IMR-90 (cell line): ENCODE results near the gene ZNF440. TPM values are rescaled to one million over a fixed set of nuclear protein-coding genes. Genes with fewer than 3 reads are reported as not detected.

ENCODE experiments used
- ATAC-seq: fragments of 200-7000 bp; cut with Tn5 transposase; 2 replicates; pipeline ENCODE4 v1.9.1; 2020; ENCODE audit warnings: low read depth, mild to moderate bottlenecking, moderate library complexity
- BruUV-seq: library from RNA; stranded (reverse); fragments of 400-500 nt; replicated peaks from 2 replicates; lab custom pipeline; 2021; lab: Mats Ljungman, UMichigan
- CTCF ChIA-PET: fragments of 300-600 bp; formaldehyde crosslinking; extraction: SDS; loops from one replicate; lab custom pipeline; 2021; ENCODE audit warnings: antibody characterized with exemption; lab: Yijun Ruan, JAX
- POLR2A ChIA-PET: fragments of 300-600 bp; sonication (Branson Sonifier 250); formaldehyde crosslinking; loops from one replicate; lab custom pipeline; 2022; ENCODE audit warnings: antibody characterized with exemption; ENCODE audit not compliant: unreplicated experiment; lab: Charles Lee
- DNase-seq: peaks from one replicate; pipeline ENCODE4 v3.0.0; 2013
- H2AFZ ChIP-seq: replicated peaks from 2 replicates; pipeline ENCODE3; 2013; ENCODE audit warnings: low read length, mild to moderate bottlenecking; ENCODE audit not compliant: poor library complexity
- H2AK5ac ChIP-seq: 2 replicates; pipeline ENCODE4 v1.6.1; 2013; ENCODE audit warnings: low read depth, low read length, inconsistent platforms
- H2AK9ac ChIP-seq: replicated peaks from 2 replicates; pipeline ENCODE3; 2013; ENCODE audit warnings: mild to moderate bottlenecking, low read depth, low read length, moderate library complexity; ENCODE audit not compliant: poor library complexity
- H2BK120ac ChIP-seq: 2 replicates; pipeline ENCODE4 v1.6.1; 2013; ENCODE audit warnings: low read depth, low read length, inconsistent platforms
- H2BK15ac ChIP-seq: 3 replicates; pipeline ENCODE4 v1.6.1; 2013; ENCODE audit warnings: low read depth, low read length, inconsistent platforms
- H2BK20ac ChIP-seq: 2 replicates; pipeline ENCODE4 v1.6.1; 2013; ENCODE audit warnings: low read depth, mild to moderate bottlenecking, inconsistent platforms, low read length, moderate library complexity
- H2BK5ac ChIP-seq: 2 replicates; pipeline ENCODE4 v1.6.1; 2013; ENCODE audit warnings: mild to moderate bottlenecking, low read depth, low read length, inconsistent platforms; ENCODE audit not compliant: poor library complexity, severe bottlenecking
- H3K14ac ChIP-seq: replicated peaks from 2 replicates; pipeline ENCODE4 v1.6.1; 2013; ENCODE audit warnings: low read depth, low read length, inconsistent platforms
- H3K18ac ChIP-seq: 2 replicates; pipeline ENCODE4 v1.6.1; 2013; ENCODE audit warnings: low read depth, low read length, control low read depth
- H3K23ac ChIP-seq: 2 replicates; pipeline ENCODE4 v1.6.1; 2013; ENCODE audit warnings: low read depth, low read length, inconsistent platforms
- H3K27ac ChIP-seq: 2 replicates; pipeline ENCODE4 v1.5.1; 2013; ENCODE audit warnings: mild to moderate bottlenecking, control low read depth, low read length; ENCODE audit not compliant: insufficient read depth
- H3K27me3 ChIP-seq: 2 replicates; pipeline ENCODE4 v1.6.1; 2013; ENCODE audit warnings: low read length; ENCODE audit not compliant: control insufficient read depth, insufficient read depth
- H3K36me3 ChIP-seq: 2 replicates; pipeline ENCODE4 v1.6.1; 2013; ENCODE audit warnings: low read length, mixed read lengths; ENCODE audit not compliant: control insufficient read depth, insufficient read depth
- H3K4ac ChIP-seq: 2 replicates; pipeline ENCODE4 v1.6.1; 2013; ENCODE audit warnings: low read depth, low read length, inconsistent platforms
- H3K4me1 ChIP-seq: 2 replicates; pipeline ENCODE4 v1.6.1; 2013; ENCODE audit warnings: low read length, mixed read lengths; ENCODE audit not compliant: control insufficient read depth, insufficient read depth
- H3K4me2 ChIP-seq: 2 replicates; pipeline ENCODE4 v1.6.1; 2013; ENCODE audit warnings: low read depth, mild to moderate bottlenecking, control low read depth, low read length, moderate library complexity
- H3K4me3 ChIP-seq: 2 replicates; pipeline ENCODE4 v1.5.1; 2013; ENCODE audit warnings: low read depth, mild to moderate bottlenecking, control low read depth, low read length, moderate library complexity; ENCODE audit not compliant: insufficient read depth
- H3K56ac ChIP-seq: 2 replicates; pipeline ENCODE4 v1.6.1; 2013; ENCODE audit warnings: low read length, inconsistent platforms; ENCODE audit not compliant: insufficient read depth; ENCODE audit errors: extremely low read depth
- H3K79me1 ChIP-seq, 2 experiments: 2 replicates each; pipeline ENCODE4 v1.6.1; 2013; ENCODE audit warnings: low read length in 2 of 2, inconsistent platforms in 1 of 2, low read depth in 1 of 2
- H3K9ac ChIP-seq: 2 replicates; pipeline ENCODE4 v1.6.1; 2013; ENCODE audit warnings: low read depth, low read length, control low read depth
- H3K9me1 ChIP-seq: 2 replicates; pipeline ENCODE4 v1.6.1; 2013; ENCODE audit warnings: low read length, inconsistent platforms; ENCODE audit not compliant: insufficient read depth
- H3K9me3 ChIP-seq: 2 replicates; pipeline ENCODE4 v1.6.1; 2013; ENCODE audit warnings: low read length; ENCODE audit not compliant: control insufficient read depth, insufficient read depth
- H4K20me1 ChIP-seq: 2 replicates; pipeline ENCODE4 v1.6.1; 2013; ENCODE audit warnings: low read length, inconsistent platforms; ENCODE audit not compliant: insufficient read depth
- H4K5ac ChIP-seq: 2 replicates; pipeline ENCODE4 v1.6.1; 2013; ENCODE audit warnings: mild to moderate bottlenecking, low read depth, low read length, control low read depth
- H4K8ac ChIP-seq, 2 experiments: 2 replicates each; pipeline ENCODE4 v1.6.1; 2013; ENCODE audit warnings: low read depth in 2 of 2, low read length in 2 of 2, control low read depth in 1 of 2, inconsistent platforms in 1 of 2
- H4K91ac ChIP-seq: 2 replicates; pipeline ENCODE4 v1.6.1; 2013; ENCODE audit warnings: low read depth, low read length, inconsistent platforms; ENCODE audit not compliant: insufficient read depth
- BHLHE40 ChIP-seq: fragments of 150-350 bp; IDR thresholded peaks from 2 replicates; pipeline ENCODE4 v1.6.1; 2016; ENCODE audit warnings: mild to moderate bottlenecking, low read depth, low read length
- CEBPB ChIP-seq: IDR thresholded peaks from 2 replicates; pipeline ENCODE4 v1.6.1; 2012; ENCODE audit warnings: low read depth, low read length, improper control_type of control experiment
- CHD1 ChIP-seq: IDR thresholded peaks from 2 replicates; pipeline ENCODE4 v1.6.1; 2012; ENCODE audit warnings: low read depth, low read length, improper control_type of control experiment
- FOS ChIP-seq: fragments of 150-350 bp; IDR thresholded peaks from 2 replicates; pipeline ENCODE4 v1.6.1; 2016; ENCODE audit warnings: low read depth, low read length
- MAFK ChIP-seq: IDR thresholded peaks from 2 replicates; pipeline ENCODE4 v1.6.1; 2012; ENCODE audit warnings: low read depth, low read length, improper control_type of control experiment
- MAZ ChIP-seq: IDR thresholded peaks from 2 replicates; pipeline ENCODE4 v1.6.1; 2012; ENCODE audit warnings: low read depth, mild to moderate bottlenecking, low read length, improper control_type of control experiment, moderate library complexity, borderline replicate concordance
- MXI1 ChIP-seq: IDR thresholded peaks from 2 replicates; pipeline ENCODE4 v1.6.1; 2012; ENCODE audit warnings: low read depth, mild to moderate bottlenecking, low read length, moderate library complexity, borderline replicate concordance
- NFE2L2 ChIP-seq: fragments of 150-350 bp; IDR thresholded peaks from 2 replicates; pipeline ENCODE4 v1.6.1; 2016; ENCODE audit warnings: low read depth, mild to moderate bottlenecking, low read length
- POLR2A ChIP-seq: IDR thresholded peaks from 2 replicates; pipeline ENCODE4 v1.6.1; 2012; ENCODE audit warnings: mild to moderate bottlenecking, low read depth, low read length
- RAD21 ChIP-seq: IDR thresholded peaks from 2 replicates; pipeline ENCODE4 v1.6.1; 2012; ENCODE audit warnings: low read length, improper control_type of control experiment
- RCOR1 ChIP-seq: IDR thresholded peaks from 2 replicates; pipeline ENCODE4 v1.6.1; 2012; ENCODE audit warnings: mild to moderate bottlenecking, low read length, improper control_type of control experiment; ENCODE audit not compliant: insufficient replicate concordance
- RFX5 ChIP-seq: IDR thresholded peaks from 2 replicates; pipeline ENCODE4 v1.8.0; 2012; ENCODE audit warnings: low read depth, mild to moderate bottlenecking, low read length, moderate library complexity
- SMC3 ChIP-seq: fragments of 150-350 bp; IDR thresholded peaks from 2 replicates; pipeline ENCODE4 v1.6.1; 2016; ENCODE audit warnings: low read depth, mild to moderate bottlenecking, antibody characterized with exemption, low read length, moderate library complexity
- WGBS, 2 experiments: methylation state at CpG; one replicate each; pipeline versions ENCODE4 v1.1.5 to v1.1.7; 2013; ENCODE audit warnings: missing lambda C conversion rate in 2 of 2; ENCODE audit not compliant: insufficient read length in 1 of 2; ENCODE audit errors: extremely low coverage in 2 of 2; 5-methylcytosine and 5-hydroxymethylcytosine counted together
- dilution Hi-C: fragments of 300-500 bp; cut with HindIII; formaldehyde crosslinking; loops from one replicate; pipeline ENCODE4 v1.14.3; 2018; ENCODE audit warnings: low sequenced_read_pairs; ENCODE audit not compliant: unreplicated experiment
- in situ Hi-C: fragments of 300-500 bp; cut with MboI; formaldehyde crosslinking; loops from 3 replicates; pipeline ENCODE4 v1.14.3; 2019; ENCODE audit warnings: low sequenced_read_pairs, inconsistent platforms, mixed read lengths
- intact Hi-C: fragments of 100-400 bp; cut with micrococcal nuclease; formaldehyde crosslinking; loops from 2 replicates; pipeline ENCODE4 v1.10.0; 2022
- polyA plus RNA-seq, 3 experiments: library from polyadenylated mRNA; depleted of rRNA; stranded (reverse); fragments of >200 nt; gene quantifications; 2 replicates each; pipeline ENCODE4 v1.2.3, GENCODE V29; 2012; ENCODE audit warnings: low replicate concordance in 1 of 3
- total RNA-seq: library from RNA; depleted of rRNA; stranded (reverse); fragments of >200 nt; gene quantifications from 2 replicates; pipeline ENCODE4 v1.2.3, GENCODE V29; 2012
- TF ChIP-seq, protein P1 (sequence below): conservative IDR thresholded peaks from 2 replicates; pipeline ENCODE4 v1.5.1; 2012; ENCODE audit warnings: mild to moderate bottlenecking, low read depth, low read length, improper control_type of control experiment
- TF ChIP-seq, protein P2 (sequence below): fragments of 150-350 bp; IDR thresholded peaks from 2 replicates; pipeline ENCODE4 v1.6.1; 2016; ENCODE audit warnings: low read depth, mild to moderate bottlenecking, low read length, moderate library complexity, borderline replicate concordance
- TF ChIP-seq, protein P3 (sequence below): fragments of 150-350 bp; IDR thresholded peaks from 2 replicates; pipeline ENCODE4 v1.6.1; 2017; ENCODE audit warnings: mild to moderate bottlenecking, antibody characterized with exemption, low read length, low read depth

ZNF440 gene
- total and polyA plus RNA-seq, 2 of the 4 experiments (the other 2 are of a cell fraction), result 2.8 to 8.4 TPM

DNA sequence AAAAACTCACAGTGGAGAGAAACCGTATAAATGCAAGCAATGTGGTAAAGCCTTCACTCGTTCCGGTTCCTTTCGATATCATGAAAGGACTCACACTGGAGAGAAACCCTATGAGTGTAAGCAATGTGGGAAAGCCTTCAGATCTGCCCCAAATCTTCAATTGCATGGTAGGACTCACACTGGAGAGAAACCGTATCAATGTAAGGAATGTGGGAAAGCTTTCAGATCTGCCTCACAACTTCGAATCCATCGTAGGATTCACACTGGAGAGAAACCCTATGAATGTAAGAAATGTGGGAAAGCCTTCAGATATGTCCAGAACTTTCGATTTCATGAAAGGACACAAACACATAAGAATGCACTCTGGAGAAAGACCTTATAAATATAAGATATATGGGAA lies 54.1 kb downstream of the ZNF440 start:
- Histone ChIP-seq H3K36me3 (peaks cover 32% of the 10 kb centered on the region), H3K27ac (no peak overlapping the region), H3K23ac (no peak overlapping the region), H3K79me1 (peaks cover 0 to 4% of the 10 kb centered on the region in 2 experiments; a peak in 2 of 4 replicates), H2BK15ac (no peak overlapping the region), H3K9me1 (no peaks in the 10 kb centered on the region), H3K18ac (no peak overlapping the region), H2BK5ac (no peak overlapping the region), H3K56ac (no peak overlapping the region), H2AK5ac (no peak overlapping the region), H3K4me3 (no peak overlapping the region), H3K9me3 (peaks cover 72% of the 10 kb centered on the region), H4K5ac (no peak overlapping the region), H3K14ac (no peak overlapping the region), H3K4me2 (no peak overlapping the region), H2AK9ac (no peak overlapping the region), H3K4me1 (no peaks in the 10 kb centered on the region), H3K27me3 (no peaks in the 10 kb centered on the region), H2BK120ac (no peak overlapping the region), H2AFZ (no peak overlapping the region), H4K91ac (no peak overlapping the region), H2BK20ac (no peak overlapping the region), H4K20me1 (no peaks in the 10 kb centered on the region), H4K8ac (no peak overlapping the region), H3K9ac (no peak overlapping the region), H3K4ac (no peak overlapping the region)
- 93% methylated on average over 3 of the region's 8 CpGs; no CpG with 5 or more reads in 1 of the 2 experiments for WGBS, 2 experiments
- in situ Hi-C loops (no loop called here), dilution Hi-C loops (no loop called here), intact Hi-C loops (no loop called here)
- CTCF ChIA-PET, result no interaction called here
- POLR2A ChIA-PET, result no interaction called here
- ATAC-seq (no peak), DNase-seq (no peak)
- TF ChIP-seq, protein P1, sequence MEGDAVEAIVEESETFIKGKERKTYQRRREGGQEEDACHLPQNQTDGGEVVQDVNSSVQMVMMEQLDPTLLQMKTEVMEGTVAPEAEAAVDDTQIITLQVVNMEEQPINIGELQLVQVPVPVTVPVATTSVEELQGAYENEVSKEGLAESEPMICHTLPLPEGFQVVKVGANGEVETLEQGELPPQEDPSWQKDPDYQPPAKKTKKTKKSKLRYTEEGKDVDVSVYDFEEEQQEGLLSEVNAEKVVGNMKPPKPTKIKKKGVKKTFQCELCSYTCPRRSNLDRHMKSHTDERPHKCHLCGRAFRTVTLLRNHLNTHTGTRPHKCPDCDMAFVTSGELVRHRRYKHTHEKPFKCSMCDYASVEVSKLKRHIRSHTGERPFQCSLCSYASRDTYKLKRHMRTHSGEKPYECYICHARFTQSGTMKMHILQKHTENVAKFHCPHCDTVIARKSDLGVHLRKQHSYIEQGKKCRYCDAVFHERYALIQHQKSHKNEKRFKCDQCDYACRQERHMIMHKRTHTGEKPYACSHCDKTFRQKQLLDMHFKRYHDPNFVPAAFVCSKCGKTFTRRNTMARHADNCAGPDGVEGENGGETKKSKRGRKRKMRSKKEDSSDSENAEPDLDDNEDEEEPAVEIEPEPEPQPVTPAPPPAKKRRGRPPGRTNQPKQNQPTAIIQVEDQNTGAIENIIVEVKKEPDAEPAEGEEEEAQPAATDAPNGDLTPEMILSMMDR, result no peak
- TF ChIP-seq BHLHE40 (no peak), RFX5 (no peak), FOS (no peak), MAZ (no peak), RCOR1 (no peak), MXI1 (no peak), RAD21 (no peak), POLR2A (no peak), SMC3 (no peak), CHD1 (no peak), MAFK (no peak), CEBPB (no peak), NFE2L2 (no peak)
- TF ChIP-seq, protein P2, sequence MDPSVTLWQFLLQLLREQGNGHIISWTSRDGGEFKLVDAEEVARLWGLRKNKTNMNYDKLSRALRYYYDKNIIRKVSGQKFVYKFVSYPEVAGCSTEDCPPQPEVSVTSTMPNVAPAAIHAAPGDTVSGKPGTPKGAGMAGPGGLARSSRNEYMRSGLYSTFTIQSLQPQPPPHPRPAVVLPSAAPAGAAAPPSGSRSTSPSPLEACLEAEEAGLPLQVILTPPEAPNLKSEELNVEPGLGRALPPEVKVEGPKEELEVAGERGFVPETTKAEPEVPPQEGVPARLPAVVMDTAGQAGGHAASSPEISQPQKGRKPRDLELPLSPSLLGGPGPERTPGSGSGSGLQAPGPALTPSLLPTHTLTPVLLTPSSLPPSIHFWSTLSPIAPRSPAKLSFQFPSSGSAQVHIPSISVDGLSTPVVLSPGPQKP, result no peak
- TF ChIP-seq, protein P3, sequence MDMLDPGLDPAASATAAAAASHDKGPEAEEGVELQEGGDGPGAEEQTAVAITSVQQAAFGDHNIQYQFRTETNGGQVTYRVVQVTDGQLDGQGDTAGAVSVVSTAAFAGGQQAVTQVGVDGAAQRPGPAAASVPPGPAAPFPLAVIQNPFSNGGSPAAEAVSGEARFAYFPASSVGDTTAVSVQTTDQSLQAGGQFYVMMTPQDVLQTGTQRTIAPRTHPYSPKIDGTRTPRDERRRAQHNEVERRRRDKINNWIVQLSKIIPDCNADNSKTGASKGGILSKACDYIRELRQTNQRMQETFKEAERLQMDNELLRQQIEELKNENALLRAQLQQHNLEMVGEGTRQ, result no peak
- no TSS peak for BruUV-seq
